Skeletal muscle tissue (tissue), 4 donors: Measurements from ENCODE around the gene RMDN3. TPM values are rescaled to one million over a fixed set of nuclear protein-coding genes. Genes with fewer than 3 reads are reported as not detected.

ENCODE experiments used
- H3K27ac ChIP-seq: one replicate; pipeline ENCODE4 v1.7.0; 2013; ENCODE audit warnings: mild to moderate bottlenecking, low read depth, low read length, inconsistent platforms
- H3K27me3 ChIP-seq, 3 donors: one replicate each; pipeline ENCODE4 v1.7.0; 2013; ENCODE audit warnings: low read length in 3 of 3; ENCODE audit not compliant: control insufficient read depth in 3 of 3, insufficient read depth in 3 of 3
- H3K36me3 ChIP-seq, 3 donors: one replicate each; pipeline ENCODE4 v1.7.0; 2013; ENCODE audit warnings: low read length in 3 of 3; ENCODE audit not compliant: control insufficient read depth in 3 of 3, insufficient read depth in 3 of 3
- H3K4me1 ChIP-seq, 3 donors: one replicate each; pipeline ENCODE4 v1.7.0; 2013; ENCODE audit warnings: low read length in 3 of 3, mild to moderate bottlenecking in 3 of 3; ENCODE audit not compliant: control insufficient read depth in 3 of 3, insufficient read depth in 3 of 3
- H3K4me3 ChIP-seq, 3 donors: one replicate each; pipeline ENCODE4 v1.7.0; 2013; ENCODE audit warnings: low read length in 3 of 3
- H3K9ac ChIP-seq, 3 donors: one replicate each; pipeline ENCODE4 v1.7.0; 2013; ENCODE audit warnings: low read length in 3 of 3, mild to moderate bottlenecking in 3 of 3, moderate library complexity in 2 of 3, low read depth in 1 of 3
- H3K9me3 ChIP-seq, 3 donors: one replicate each; pipeline ENCODE4 v1.7.0; 2013; ENCODE audit warnings: low read length in 3 of 3; ENCODE audit not compliant: control insufficient read depth in 3 of 3
- total RNA-seq: library from RNA; depleted of rRNA; stranded (reverse); fragments of >200 nt; gene quantifications from one replicate; pipeline ENCODE4 v1.2.3, GENCODE V29; 2014
- donor health status: Osteomylitis.

Gene RMDN3
- 14.6 TPM for total RNA-seq

GRCh38 chr15:40754883-40755811 is at the start of gene RMDN3:
TSS of gene RMDN3 (minus strand) at chr15:40755254. CDS start at chr15:40754783, 471 bp downstream.
- no peaks in the 10 kb centered on the region for H3K27me3 ChIP-seq
- peaks cover 5 to 15% (median 9%) of the 10 kb centered on the region in 3 donors for H3K4me1 ChIP-seq
- peaks cover 18 to 21% (median 19%) of the 10 kb centered on the region in 3 donors for H3K36me3 ChIP-seq
- peak within 1 kb of the TSS; percentile 94 to 97 (median 96) for H3K4me3 ChIP-seq
- H3K9ac ChIP-seq: peak within 1 kb of the TSS; percentile 93 to 97 (median 95)
- no peaks in the 10 kb centered on the region for H3K9me3 ChIP-seq
- peak within 1 kb of the TSS; percentile 88 for H3K27ac ChIP-seq

GRCh38 chr15:40803688-40804087 is 48.6 kb upstream of the RMDN3 start:
- no peaks in the 10 kb centered on the region for H3K9me3 ChIP-seq
- H3K4me1 ChIP-seq: peaks cover 20 to 38% (median 32%) of the 10 kb centered on the region in 3 donors
- H3K36me3 ChIP-seq: peaks cover 0 to 2% (median 0%) of the 10 kb centered on the region in 3 donors
- H3K4me3 ChIP-seq: no peak overlapping the region
- no peak overlapping the region for H3K27ac ChIP-seq
- peak overlapping the region in 1 of 3 donors; percentile 28 for H3K9ac ChIP-seq
- H3K27me3 ChIP-seq: no peaks in the 10 kb centered on the region

- peak overlapping the region in 1 of 3 donors; percentile 28 for H3K9ac ChIP-seq
- H3K36me3 ChIP-seq: peaks cover 0 to 3% (median 2%) of the 10 kb centered on the region in 3 donors
- no peak overlapping the region for H3K27ac ChIP-seq
- no peaks in the 10 kb centered on the region for H3K27me3 ChIP-seq
- H3K9me3 ChIP-seq: no peaks in the 10 kb centered on the region
- peaks cover 17 to 32% (median 32%) of the 10 kb centered on the region in 3 donors for H3K4me1 ChIP-seq
- no peak overlapping the region for H3K4me3 ChIP-seq
These were observed 48.0 kb upstream of the RMDN3 start for GRCh38 chr15:40803076-40803475.

GRCh38 chr15:40799523-40799922 is 44.5 kb upstream of the RMDN3 start:
- H3K9me3 ChIP-seq: no peaks in the 10 kb centered on the region

GRCh38 chr15:40796512-40796911 is 41.5 kb upstream of the RMDN3 start:
- peaks cover 0 to 10% (median 3%) of the 10 kb centered on the region in 3 donors for H3K36me3 ChIP-seq
- H3K4me3 ChIP-seq: no peak overlapping the region
- H3K4me1 ChIP-seq: peaks cover 0 to 6% (median 2%) of the 10 kb centered on the region in 3 donors
- no peak overlapping the region for H3K9ac ChIP-seq
- H3K9me3 ChIP-seq: no peaks in the 10 kb centered on the region
- no peak overlapping the region for H3K27ac ChIP-seq
- H3K27me3 ChIP-seq: no peaks in the 10 kb centered on the region

More at GRCh38 chr15:40799523-40799922, 44.5 kb upstream of the RMDN3 start:
- Histone ChIP-seq H3K4me1 (peaks cover 6 to 21% (median 18%) of the 10 kb centered on the region in 3 donors), H3K9ac (no peak overlapping the region), H3K27me3 (no peaks in the 10 kb centered on the region), H3K4me3 (no peak overlapping the region), H3K27ac (no peak overlapping the region), H3K36me3 (peaks cover 0 to 3% (median 0%) of the 10 kb centered on the region in 3 donors)

- H3K36me3 ChIP-seq: peaks cover 0 to 10% (median 3%) of the 10 kb centered on the region in 3 donors
- no peaks in the 10 kb centered on the region for H3K9me3 ChIP-seq
- H3K9ac ChIP-seq: no peak overlapping the region
- H3K27ac ChIP-seq: no peak overlapping the region
- H3K27me3 ChIP-seq: no peaks in the 10 kb centered on the region
- H3K4me3 ChIP-seq: no peak overlapping the region
- H3K4me1 ChIP-seq: peaks cover 0 to 6% (median 2%) of the 10 kb centered on the region in 3 donors
These were observed 41.0 kb upstream of the RMDN3 start for GRCh38 chr15:40796041-40796440.

- Histone ChIP-seq H3K4me3 (no peak overlapping the region), H3K27me3 (no peaks in the 10 kb centered on the region), H3K27ac (no peak overlapping the region), H3K9ac (no peak overlapping the region), H3K4me1 (peaks cover 0 to 11% (median 6%) of the 10 kb centered on the region in 3 donors), H3K9me3 (no peaks in the 10 kb centered on the region), H3K36me3 (peaks cover 0 to 7% (median 3%) of the 10 kb centered on the region in 3 donors)
These were observed 38.3 kb upstream of the RMDN3 start for GRCh38 chr15:40793216-40793989.

- H3K36me3 ChIP-seq: peaks cover 0 to 6% (median 3%) of the 10 kb centered on the region in 3 donors
These were observed 37.3 kb upstream of the RMDN3 start for GRCh38 chr15:40792394-40792793.

GRCh38 chr15:40790718-40791117 is 35.7 kb upstream of the RMDN3 start:
- no peak overlapping the region for H3K27ac ChIP-seq
- no peak overlapping the region for H3K9ac ChIP-seq
- peaks cover 0 to 6% (median 3%) of the 10 kb centered on the region in 3 donors for H3K36me3 ChIP-seq
- peaks cover 6 to 16% (median 10%) of the 10 kb centered on the region in 3 donors for H3K4me1 ChIP-seq
- no peaks in the 10 kb centered on the region for H3K9me3 ChIP-seq
- no peaks in the 10 kb centered on the region for H3K27me3 ChIP-seq
- H3K4me3 ChIP-seq: no peak overlapping the region

More at GRCh38 chr15:40792394-40792793, 37.3 kb upstream of the RMDN3 start:
- no peak overlapping the region for H3K4me3 ChIP-seq
- no peaks in the 10 kb centered on the region for H3K27me3 ChIP-seq
- H3K9ac ChIP-seq: no peak overlapping the region
- H3K4me1 ChIP-seq: peaks cover 4 to 16% (median 6%) of the 10 kb centered on the region in 3 donors
- no peak overlapping the region for H3K27ac ChIP-seq
- H3K9me3 ChIP-seq: no peaks in the 10 kb centered on the region
